HL-60 (cell line): ENCODE data around the gene RTL10.

Experiments used
- POLR2AphosphoS5 ChIP-seq: IDR thresholded peaks from 2 replicates; pipeline ENCODE4 v1.6.1; 2012; ENCODE audit warnings: low read depth
- TF ChIP-seq, protein P1 (sequence below): IDR thresholded peaks from one replicate; pipeline ENCODE4 v1.5.1; 2011; ENCODE audit warnings: low read length, control low read depth, inconsistent platforms; ENCODE audit not compliant: insufficient read depth

DNA sequence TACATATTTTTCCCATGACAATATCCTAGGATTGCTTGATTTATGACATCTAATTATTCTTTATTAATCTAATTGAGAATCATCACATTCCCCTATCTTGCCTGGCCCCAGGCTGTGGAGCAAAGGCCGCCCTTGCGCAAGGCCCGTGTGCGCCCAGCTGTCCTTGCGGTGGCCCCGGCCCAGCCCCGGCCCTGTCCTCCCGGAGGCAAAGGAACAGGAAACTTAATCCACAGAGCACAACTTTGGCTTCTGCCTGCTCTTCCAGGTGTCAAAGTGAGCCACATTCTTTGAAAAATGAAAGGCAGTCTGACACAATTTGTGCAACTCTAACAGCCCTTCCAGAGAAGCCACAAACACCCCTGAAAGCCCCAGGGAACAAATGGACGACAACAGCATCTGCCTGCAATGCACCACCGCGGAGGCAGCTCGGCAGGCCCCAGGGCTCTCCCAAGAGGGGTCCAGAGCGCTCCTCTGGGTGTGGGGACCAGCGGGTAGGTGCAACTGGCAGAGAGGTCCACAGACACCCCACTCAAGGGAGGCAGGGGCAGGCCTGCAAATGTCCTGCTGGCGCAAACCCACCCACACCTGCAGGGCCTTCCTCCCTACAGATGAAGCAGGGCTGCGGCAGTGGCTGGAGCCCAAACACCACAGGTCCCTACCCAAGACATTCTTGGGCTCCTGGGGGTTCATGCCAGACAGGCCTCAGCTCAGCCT lies 30.3 kb downstream of the RTL10 start:
- peak; percentile 54; the same call in 1 of the 2 replicates for TF ChIP-seq POLR2AphosphoS5
- TF ChIP-seq, protein P1, sequence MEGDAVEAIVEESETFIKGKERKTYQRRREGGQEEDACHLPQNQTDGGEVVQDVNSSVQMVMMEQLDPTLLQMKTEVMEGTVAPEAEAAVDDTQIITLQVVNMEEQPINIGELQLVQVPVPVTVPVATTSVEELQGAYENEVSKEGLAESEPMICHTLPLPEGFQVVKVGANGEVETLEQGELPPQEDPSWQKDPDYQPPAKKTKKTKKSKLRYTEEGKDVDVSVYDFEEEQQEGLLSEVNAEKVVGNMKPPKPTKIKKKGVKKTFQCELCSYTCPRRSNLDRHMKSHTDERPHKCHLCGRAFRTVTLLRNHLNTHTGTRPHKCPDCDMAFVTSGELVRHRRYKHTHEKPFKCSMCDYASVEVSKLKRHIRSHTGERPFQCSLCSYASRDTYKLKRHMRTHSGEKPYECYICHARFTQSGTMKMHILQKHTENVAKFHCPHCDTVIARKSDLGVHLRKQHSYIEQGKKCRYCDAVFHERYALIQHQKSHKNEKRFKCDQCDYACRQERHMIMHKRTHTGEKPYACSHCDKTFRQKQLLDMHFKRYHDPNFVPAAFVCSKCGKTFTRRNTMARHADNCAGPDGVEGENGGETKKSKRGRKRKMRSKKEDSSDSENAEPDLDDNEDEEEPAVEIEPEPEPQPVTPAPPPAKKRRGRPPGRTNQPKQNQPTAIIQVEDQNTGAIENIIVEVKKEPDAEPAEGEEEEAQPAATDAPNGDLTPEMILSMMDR = no peak
